ENCODE measurements around the gene MAGI2.

Gene MAGI2

GRCh38 chr7:78134774-78135173 is 1318.7 kb downstream of the MAGI2 start:
- no peaks in the 10 kb centered on the region for H3K9me3 Mint-ChIP-seq

GRCh38 chr7:78134256-78134655 is 1319.2 kb downstream of the MAGI2 start:
- H3K4me3 Mint-ChIP-seq, result no peak overlapping the region
- no peaks in the 10 kb centered on the region for H3K4me1 Mint-ChIP-seq (ENCODE audit: low read depth)
- H3K9me3 Mint-ChIP-seq, result no peaks in the 10 kb centered on the region
- no peaks in the 10 kb centered on the region for H3K36me3 Mint-ChIP-seq (ENCODE audit: low read depth)
- DNase-seq, result no peak
- H3K27me3 Mint-ChIP-seq, result peaks cover under 1% of the 10 kb centered on the region
- H3K27ac Mint-ChIP-seq, result no peak overlapping the region

More at GRCh38 chr7:78134774-78135173, 1318.7 kb downstream of the MAGI2 start:
- Mint-ChIP-seq H3K27ac (no peak overlapping the region), H3K36me3 (ENCODE audit: low read depth) (no peaks in the 10 kb centered on the region), H3K27me3 (peaks cover 4% of the 10 kb centered on the region), H3K4me1 (ENCODE audit: low read depth) (no peaks in the 10 kb centered on the region), H3K4me3 (no peak overlapping the region)
- no peak for DNase-seq

- Mint-ChIP-seq H3K4me3 (no peak overlapping the region), H3K27me3 (no peaks in the 10 kb centered on the region), H3K27ac (no peak overlapping the region)
Measured at GRCh38 chr7:78130446-78131215, 1322.8 kb downstream of the MAGI2 start.

GRCh38 chr7:78129865-78130264 is 1323.6 kb downstream of the MAGI2 start:
- no peak overlapping the region for H3K27ac Mint-ChIP-seq
- H3K27me3 Mint-ChIP-seq, result no peaks in the 10 kb centered on the region
- H3K4me1 Mint-ChIP-seq (ENCODE audit: low read depth), result no peaks in the 10 kb centered on the region
- DNase-seq, result no peak
- H3K36me3 Mint-ChIP-seq (ENCODE audit: low read depth), result no peaks in the 10 kb centered on the region
- H3K4me3 Mint-ChIP-seq, result no peak overlapping the region
- H3K9me3 Mint-ChIP-seq, result no peaks in the 10 kb centered on the region

More at GRCh38 chr7:78130446-78131215, 1322.8 kb downstream of the MAGI2 start:
- Mint-ChIP-seq H3K9me3 (no peaks in the 10 kb centered on the region), H3K4me1 (ENCODE audit: low read depth) (no peaks in the 10 kb centered on the region), H3K36me3 (ENCODE audit: low read depth) (no peaks in the 10 kb centered on the region)
- DNase-seq, result no peak

- H3K4me3 Mint-ChIP-seq, result no peak overlapping the region
Measured at GRCh38 chr7:78127009-78127408, 1326.5 kb downstream of the MAGI2 start.

GRCh38 chr7:78125884-78126283 is 1327.6 kb downstream of the MAGI2 start:
- no peak for DNase-seq
- H3K4me3 Mint-ChIP-seq, result no peak overlapping the region
- H3K9me3 Mint-ChIP-seq, result no peaks in the 10 kb centered on the region
- H3K27ac Mint-ChIP-seq, result no peak overlapping the region
- no peaks in the 10 kb centered on the region for H3K27me3 Mint-ChIP-seq
- no peaks in the 10 kb centered on the region for H3K4me1 Mint-ChIP-seq (ENCODE audit: low read depth)
- H3K36me3 Mint-ChIP-seq (ENCODE audit: low read depth), result no peaks in the 10 kb centered on the region

More at GRCh38 chr7:78127009-78127408, 1326.5 kb downstream of the MAGI2 start:
- Mint-ChIP-seq H3K27me3 (no peaks in the 10 kb centered on the region), H3K27ac (no peak overlapping the region), H3K9me3 (no peaks in the 10 kb centered on the region), H3K4me1 (ENCODE audit: low read depth) (no peaks in the 10 kb centered on the region), H3K36me3 (ENCODE audit: low read depth) (no peaks in the 10 kb centered on the region)
- no peak for DNase-seq

GRCh38 chr7:78124216-78124615 is 1329.3 kb downstream of the MAGI2 start:
- H3K27me3 Mint-ChIP-seq, result no peaks in the 10 kb centered on the region
- no peak overlapping the region for H3K4me3 Mint-ChIP-seq
- H3K9me3 Mint-ChIP-seq, result no peaks in the 10 kb centered on the region
- no peaks in the 10 kb centered on the region for H3K4me1 Mint-ChIP-seq (ENCODE audit: low read depth)
- no peak overlapping the region for H3K27ac Mint-ChIP-seq
- H3K36me3 Mint-ChIP-seq (ENCODE audit: low read depth), result no peaks in the 10 kb centered on the region
- DNase-seq, result no peak

- Mint-ChIP-seq H3K27ac (no peak overlapping the region), H3K27me3 (peaks cover 11% of the 10 kb centered on the region)
Measured at GRCh38 chr7:78121888-78122287, 1331.6 kb downstream of the MAGI2 start.

GRCh38 chr7:78118470-78118869 is 1335.0 kb downstream of the MAGI2 start:
- Mint-ChIP-seq H3K9me3 (no peaks in the 10 kb centered on the region), H3K27me3 (peaks cover 31% of the 10 kb centered on the region), H3K27ac (no peak overlapping the region), H3K4me1 (ENCODE audit: low read depth) (no peaks in the 10 kb centered on the region), H3K36me3 (ENCODE audit: low read depth) (no peaks in the 10 kb centered on the region), H3K4me3 (no peak overlapping the region)
- DNase-seq, result no peak

More at GRCh38 chr7:78121888-78122287, 1331.6 kb downstream of the MAGI2 start:
- no peak for DNase-seq
- H3K4me1 Mint-ChIP-seq (ENCODE audit: low read depth), result no peaks in the 10 kb centered on the region
- no peaks in the 10 kb centered on the region for H3K36me3 Mint-ChIP-seq (ENCODE audit: low read depth)
- H3K9me3 Mint-ChIP-seq, result no peaks in the 10 kb centered on the region
- H3K4me3 Mint-ChIP-seq, result no peak overlapping the region

GRCh38 chr7:78115876-78116275 is 1337.6 kb downstream of the MAGI2 start:
- Mint-ChIP-seq H3K4me1 (ENCODE audit: low read depth) (no peaks in the 10 kb centered on the region), H3K27ac (no peak overlapping the region), H3K36me3 (ENCODE audit: low read depth) (no peaks in the 10 kb centered on the region), H3K4me3 (no peak overlapping the region), H3K9me3 (no peaks in the 10 kb centered on the region), H3K27me3 (peaks cover 47% of the 10 kb centered on the region)
- no peak for DNase-seq

GRCh38 chr7:78114993-78115392 is 1338.5 kb downstream of the MAGI2 start:
- H3K4me3 Mint-ChIP-seq, result no peak overlapping the region
- H3K9me3 Mint-ChIP-seq, result no peaks in the 10 kb centered on the region
- H3K27me3 Mint-ChIP-seq, result peaks cover 52% of the 10 kb centered on the region
- no peak overlapping the region for H3K27ac Mint-ChIP-seq
- H3K36me3 Mint-ChIP-seq (ENCODE audit: low read depth), result no peaks in the 10 kb centered on the region
- no peaks in the 10 kb centered on the region for H3K4me1 Mint-ChIP-seq (ENCODE audit: low read depth)
- no peak for DNase-seq

- no peak for DNase-seq
- Mint-ChIP-seq H3K4me1 (ENCODE audit: low read depth) (no peaks in the 10 kb centered on the region), H3K9me3 (no peaks in the 10 kb centered on the region), H3K4me3 (no peak overlapping the region), H3K36me3 (ENCODE audit: low read depth) (no peaks in the 10 kb centered on the region), H3K27me3 (peaks cover 49% of the 10 kb centered on the region), H3K27ac (no peak overlapping the region)
Measured at GRCh38 chr7:78112488-78112887, 1341.0 kb downstream of the MAGI2 start.

GRCh38 chr7:78111386-78111785 is 1342.1 kb downstream of the MAGI2 start:
- no peak overlapping the region for H3K27ac Mint-ChIP-seq
- DNase-seq, result no peak
- no peaks in the 10 kb centered on the region for H3K9me3 Mint-ChIP-seq
- peaks cover 56% of the 10 kb centered on the region for H3K27me3 Mint-ChIP-seq
- no peak overlapping the region for H3K4me3 Mint-ChIP-seq
- no peaks in the 10 kb centered on the region for H3K36me3 Mint-ChIP-seq (ENCODE audit: low read depth)
- H3K4me1 Mint-ChIP-seq (ENCODE audit: low read depth), result no peaks in the 10 kb centered on the region

GRCh38 chr7:78103475-78103874 is 1350.0 kb downstream of the MAGI2 start:
- no peaks in the 10 kb centered on the region for H3K36me3 Mint-ChIP-seq (ENCODE audit: low read depth)
- no peak overlapping the region for H3K27ac Mint-ChIP-seq
- H3K27me3 Mint-ChIP-seq, result peaks cover 24% of the 10 kb centered on the region
- no peaks in the 10 kb centered on the region for H3K9me3 Mint-ChIP-seq
- no peak for DNase-seq
- H3K4me1 Mint-ChIP-seq (ENCODE audit: low read depth), result no peaks in the 10 kb centered on the region
- no peak overlapping the region for H3K4me3 Mint-ChIP-seq

GRCh38 chr7:78101076-78101475 is 1352.4 kb downstream of the MAGI2 start:
- Mint-ChIP-seq H3K4me1 (ENCODE audit: low read depth) (no peaks in the 10 kb centered on the region), H3K27ac (no peak overlapping the region), H3K36me3 (ENCODE audit: low read depth) (no peaks in the 10 kb centered on the region), H3K27me3 (peaks cover 22% of the 10 kb centered on the region), H3K4me3 (no peak overlapping the region), H3K9me3 (no peaks in the 10 kb centered on the region)
- no peak for DNase-seq
